Nephron (organoid): ENCODE measurements around the gene C11orf21.

Source experiments
- H3K27ac Mint-ChIP-seq, 3 experiments: 2 replicates each; pipeline ENCODE4 v1.8.0; 2020; ENCODE audit warnings: mixed read lengths in 3 of 3, mild to moderate bottlenecking in 2 of 3, moderate library complexity in 1 of 3
- H3K27me3 Mint-ChIP-seq: 2 replicates; pipeline ENCODE4 v1.8.0; 2021; ENCODE audit warnings: low read depth, mild to moderate bottlenecking, moderate library complexity, mixed read lengths
- H3K36me3 Mint-ChIP-seq: 2 replicates; pipeline ENCODE4 v1.8.0; 2020; ENCODE audit warnings: low read depth, mixed read lengths
- H3K4me1 Mint-ChIP-seq: 2 replicates; pipeline ENCODE4 v1.8.0; 2020; ENCODE audit warnings: mixed read lengths
- H3K4me3 Mint-ChIP-seq, 3 experiments: 2 replicates each; pipeline ENCODE4 v1.8.0; 2020; ENCODE audit warnings: mild to moderate bottlenecking in 3 of 3, mixed read lengths in 3 of 3, moderate library complexity in 2 of 3
- H3K9me3 Mint-ChIP-seq: 2 replicates; pipeline ENCODE4 v1.8.0; 2020; ENCODE audit warnings: mixed read lengths
- TF ChIP-seq, protein P1 (sequence below), 3 experiments: fragments of 200-600 bp; sonication (generic); IDR thresholded peaks; one replicate each; pipeline ENCODE4 v1.5.0; 2021; ENCODE audit warnings: antibody characterized with exemption in 3 of 3; ENCODE audit not compliant: unreplicated experiment in 3 of 3

The C11orf21 gene

DNA sequence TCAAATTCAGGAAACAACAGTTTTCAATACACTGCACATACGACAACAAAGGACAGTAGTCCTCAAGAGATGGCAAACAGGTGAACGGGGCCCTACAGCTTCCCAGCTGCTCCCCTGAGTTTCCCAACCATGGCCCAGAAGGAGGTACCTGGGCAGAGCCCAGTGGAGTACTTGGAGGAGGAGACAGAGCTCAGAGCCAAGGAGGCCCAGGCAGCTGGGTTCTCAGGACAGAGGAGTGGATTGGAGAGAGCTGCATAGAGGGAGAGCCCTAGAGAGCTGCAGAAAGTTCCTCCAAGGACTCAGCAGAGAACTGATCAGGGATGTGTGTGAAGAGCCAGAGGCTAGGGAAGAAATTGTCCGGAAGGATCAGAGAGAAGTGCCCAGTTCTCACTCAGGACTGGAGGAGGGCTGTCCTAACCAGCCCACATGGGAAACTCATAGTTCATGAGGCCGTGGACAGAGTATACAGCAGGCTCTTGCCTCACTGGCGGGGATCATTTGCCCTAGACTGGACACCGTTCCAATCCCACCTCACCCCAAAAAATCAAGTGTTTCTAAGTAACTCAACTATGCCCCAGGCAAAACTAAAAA lies 23.7 kb downstream of the C11orf21 start:
- TF ChIP-seq, protein P1, sequence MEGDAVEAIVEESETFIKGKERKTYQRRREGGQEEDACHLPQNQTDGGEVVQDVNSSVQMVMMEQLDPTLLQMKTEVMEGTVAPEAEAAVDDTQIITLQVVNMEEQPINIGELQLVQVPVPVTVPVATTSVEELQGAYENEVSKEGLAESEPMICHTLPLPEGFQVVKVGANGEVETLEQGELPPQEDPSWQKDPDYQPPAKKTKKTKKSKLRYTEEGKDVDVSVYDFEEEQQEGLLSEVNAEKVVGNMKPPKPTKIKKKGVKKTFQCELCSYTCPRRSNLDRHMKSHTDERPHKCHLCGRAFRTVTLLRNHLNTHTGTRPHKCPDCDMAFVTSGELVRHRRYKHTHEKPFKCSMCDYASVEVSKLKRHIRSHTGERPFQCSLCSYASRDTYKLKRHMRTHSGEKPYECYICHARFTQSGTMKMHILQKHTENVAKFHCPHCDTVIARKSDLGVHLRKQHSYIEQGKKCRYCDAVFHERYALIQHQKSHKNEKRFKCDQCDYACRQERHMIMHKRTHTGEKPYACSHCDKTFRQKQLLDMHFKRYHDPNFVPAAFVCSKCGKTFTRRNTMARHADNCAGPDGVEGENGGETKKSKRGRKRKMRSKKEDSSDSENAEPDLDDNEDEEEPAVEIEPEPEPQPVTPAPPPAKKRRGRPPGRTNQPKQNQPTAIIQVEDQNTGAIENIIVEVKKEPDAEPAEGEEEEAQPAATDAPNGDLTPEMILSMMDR (IDR thresholded peaks at IDR 0.05; ENCODE audit: unreplicated experiment in 3 of 3) = no peak
- Mint-ChIP-seq H3K27me3 (peaks cover 51% of the 10 kb centered on the region), H3K4me3 (no peak overlapping the region), H3K9me3 (peaks cover 26% of the 10 kb centered on the region), H3K27ac (peak overlapping the region in 1 of 3 experiments; percentile 25), H3K36me3 (no peaks in the 10 kb centered on the region), H3K4me1 (peaks cover 12% of the 10 kb centered on the region)

- Mint-ChIP-seq H3K4me1 (peaks cover 17% of the 10 kb centered on the region), H3K36me3 (no peaks in the 10 kb centered on the region), H3K9me3 (peaks cover 25% of the 10 kb centered on the region), H3K4me3 (no peak overlapping the region), H3K27ac (peak overlapping the region in 1 of 3 experiments; percentile 25), H3K27me3 (peaks cover 62% of the 10 kb centered on the region)
- TF ChIP-seq, protein P1 (IDR thresholded peaks at IDR 0.05; ENCODE audit: unreplicated experiment in 3 of 3) = no peak
Measured at GRCh38 chr11:2277008-2277346, 24.7 kb downstream of the C11orf21 start.

DNA sequence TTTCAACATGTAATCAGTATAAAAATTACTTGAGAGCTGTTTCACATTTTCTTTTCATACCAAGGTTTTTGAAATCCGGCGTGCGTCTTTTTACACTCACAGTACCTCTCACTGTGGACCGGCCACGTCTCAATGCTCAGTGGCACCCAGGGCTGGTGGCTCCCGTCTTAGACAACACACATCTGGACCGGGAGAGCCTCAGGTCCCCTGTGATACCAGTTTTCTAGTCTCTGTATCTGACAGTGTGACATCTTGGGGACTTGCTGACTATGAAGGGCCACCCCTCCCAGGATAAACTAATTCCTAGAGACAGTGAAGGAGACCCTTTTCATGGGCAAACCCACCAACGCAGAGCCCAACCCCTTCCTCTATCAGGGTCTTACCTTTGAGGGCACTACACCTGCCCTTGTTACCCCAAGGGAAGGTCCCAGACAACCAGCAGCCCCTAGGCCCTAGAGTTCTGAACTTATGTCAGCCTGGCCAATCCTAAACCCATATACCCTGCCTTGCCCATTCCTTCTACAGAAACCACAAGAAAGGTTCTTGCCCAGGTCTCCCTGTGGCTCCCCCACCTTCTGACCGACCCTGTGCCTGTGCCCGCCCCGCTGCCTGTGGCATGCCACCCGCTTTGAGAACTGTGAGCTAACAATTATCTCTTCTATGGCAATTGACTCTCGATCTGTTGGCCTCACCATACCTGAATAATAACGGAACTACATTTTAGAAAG lies 25.3 kb downstream of the C11orf21 start:
- peaks cover 67% of the 10 kb centered on the region for H3K27me3 Mint-ChIP-seq
- H3K27ac Mint-ChIP-seq = no peak overlapping the region
- peaks cover 20% of the 10 kb centered on the region for H3K9me3 Mint-ChIP-seq
- TF ChIP-seq, protein P1 (IDR thresholded peaks at IDR 0.05; ENCODE audit: unreplicated experiment in 3 of 3) = no peak
- H3K4me3 Mint-ChIP-seq = no peak overlapping the region
- peaks cover 17% of the 10 kb centered on the region for H3K4me1 Mint-ChIP-seq
- no peaks in the 10 kb centered on the region for H3K36me3 Mint-ChIP-seq

GRCh38 chr11:2275334-2276279 lies 26.1 kb downstream of the C11orf21 start:
- H3K9me3 Mint-ChIP-seq = peaks cover 20% of the 10 kb centered on the region
- TF ChIP-seq, protein P1 (IDR thresholded peaks at IDR 0.05; ENCODE audit: unreplicated experiment in 3 of 3) = no peak
- peaks cover 70% of the 10 kb centered on the region for H3K27me3 Mint-ChIP-seq
- peaks cover 17% of the 10 kb centered on the region for H3K4me1 Mint-ChIP-seq
- no peak overlapping the region for H3K4me3 Mint-ChIP-seq
- no peaks in the 10 kb centered on the region for H3K36me3 Mint-ChIP-seq
- H3K27ac Mint-ChIP-seq = no peak overlapping the region

DNA sequence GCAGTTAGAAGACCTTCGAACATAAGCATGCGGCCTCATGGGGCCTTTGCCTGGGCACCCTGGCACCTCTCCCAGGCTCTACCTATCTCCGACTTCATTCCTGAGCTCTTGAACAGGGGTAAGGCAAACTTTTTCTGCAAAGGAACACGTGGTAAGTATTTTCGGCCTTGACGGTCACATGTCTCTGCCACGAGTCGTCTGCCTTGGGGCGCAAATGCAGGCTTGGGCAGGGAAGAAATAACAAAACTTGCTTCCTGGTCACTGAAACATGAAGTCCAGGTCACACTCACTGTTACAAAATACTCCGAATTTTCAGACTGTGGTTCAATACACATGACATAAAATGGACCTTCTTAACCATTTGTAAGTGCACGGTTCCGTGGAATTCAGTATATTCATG lies 27.9 kb downstream of the C11orf21 start:
- no peak overlapping the region for H3K4me3 Mint-ChIP-seq
- TF ChIP-seq, protein P1 (IDR thresholded peaks at IDR 0.05; ENCODE audit: unreplicated experiment in 3 of 3) = no peak
- peaks cover 17% of the 10 kb centered on the region for H3K4me1 Mint-ChIP-seq
- H3K27ac Mint-ChIP-seq = no peak overlapping the region
- H3K36me3 Mint-ChIP-seq = no peaks in the 10 kb centered on the region
- peaks cover 9% of the 10 kb centered on the region for H3K9me3 Mint-ChIP-seq
- peaks cover 70% of the 10 kb centered on the region for H3K27me3 Mint-ChIP-seq
